Measurements from ENCODE around the gene KRT84.
"Not testable (repeated sequence)": the region's sequence is repeated elsewhere in the genome, so short reads cannot be mapped to it uniquely, and the experiment has no call there.

DNA sequence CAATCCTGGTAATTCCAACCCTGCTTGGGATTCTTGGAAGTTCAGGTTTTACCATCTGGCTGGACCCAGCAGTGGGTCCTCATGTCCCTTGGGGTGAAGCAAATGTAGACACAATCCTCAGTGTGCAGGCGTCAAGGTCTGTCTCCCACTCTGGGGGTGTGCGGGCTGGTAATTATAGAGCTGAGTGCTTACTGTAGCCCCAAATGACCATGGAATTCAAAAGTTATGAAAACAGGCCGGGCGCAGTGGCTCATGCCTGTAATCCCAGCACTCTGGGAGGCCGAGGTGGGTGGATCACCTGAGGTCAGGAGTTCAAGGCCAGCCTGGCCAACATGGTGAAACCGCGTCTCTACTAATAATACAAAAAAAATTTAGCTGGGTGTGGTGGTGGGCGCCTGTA, 40.4 kb downstream of the KRT84 start:
- TF ChIP-seq, protein P1, sequence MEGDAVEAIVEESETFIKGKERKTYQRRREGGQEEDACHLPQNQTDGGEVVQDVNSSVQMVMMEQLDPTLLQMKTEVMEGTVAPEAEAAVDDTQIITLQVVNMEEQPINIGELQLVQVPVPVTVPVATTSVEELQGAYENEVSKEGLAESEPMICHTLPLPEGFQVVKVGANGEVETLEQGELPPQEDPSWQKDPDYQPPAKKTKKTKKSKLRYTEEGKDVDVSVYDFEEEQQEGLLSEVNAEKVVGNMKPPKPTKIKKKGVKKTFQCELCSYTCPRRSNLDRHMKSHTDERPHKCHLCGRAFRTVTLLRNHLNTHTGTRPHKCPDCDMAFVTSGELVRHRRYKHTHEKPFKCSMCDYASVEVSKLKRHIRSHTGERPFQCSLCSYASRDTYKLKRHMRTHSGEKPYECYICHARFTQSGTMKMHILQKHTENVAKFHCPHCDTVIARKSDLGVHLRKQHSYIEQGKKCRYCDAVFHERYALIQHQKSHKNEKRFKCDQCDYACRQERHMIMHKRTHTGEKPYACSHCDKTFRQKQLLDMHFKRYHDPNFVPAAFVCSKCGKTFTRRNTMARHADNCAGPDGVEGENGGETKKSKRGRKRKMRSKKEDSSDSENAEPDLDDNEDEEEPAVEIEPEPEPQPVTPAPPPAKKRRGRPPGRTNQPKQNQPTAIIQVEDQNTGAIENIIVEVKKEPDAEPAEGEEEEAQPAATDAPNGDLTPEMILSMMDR (IDR thresholded peaks at IDR 0.05; ENCODE audit: low read depth, low read length) = not testable (repeated sequence)
- TF ChIP-seq POLR2A (IDR thresholded peaks at IDR 0.05; ENCODE audit: extremely low read depth, insufficient read length); MYC (IDR thresholded peaks at IDR 0.05; ENCODE audit: low read depth, low read length): not testable (repeated sequence)
- TF ChIP-seq, protein P2, sequence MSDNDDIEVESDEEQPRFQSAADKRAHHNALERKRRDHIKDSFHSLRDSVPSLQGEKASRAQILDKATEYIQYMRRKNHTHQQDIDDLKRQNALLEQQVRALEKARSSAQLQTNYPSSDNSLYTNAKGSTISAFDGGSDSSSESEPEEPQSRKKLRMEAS (IDR thresholded peaks at IDR 0.05; ENCODE audit: low read depth, low read length) = not testable (repeated sequence)

Measured in NB4 (cell line).